ENCODE data around the gene USP15.
"Not testable (repeated sequence)": the region's sequence is repeated elsewhere in the genome, so short reads cannot be mapped to it uniquely, and the experiment has no call there.

Gene USP15

DNA sequence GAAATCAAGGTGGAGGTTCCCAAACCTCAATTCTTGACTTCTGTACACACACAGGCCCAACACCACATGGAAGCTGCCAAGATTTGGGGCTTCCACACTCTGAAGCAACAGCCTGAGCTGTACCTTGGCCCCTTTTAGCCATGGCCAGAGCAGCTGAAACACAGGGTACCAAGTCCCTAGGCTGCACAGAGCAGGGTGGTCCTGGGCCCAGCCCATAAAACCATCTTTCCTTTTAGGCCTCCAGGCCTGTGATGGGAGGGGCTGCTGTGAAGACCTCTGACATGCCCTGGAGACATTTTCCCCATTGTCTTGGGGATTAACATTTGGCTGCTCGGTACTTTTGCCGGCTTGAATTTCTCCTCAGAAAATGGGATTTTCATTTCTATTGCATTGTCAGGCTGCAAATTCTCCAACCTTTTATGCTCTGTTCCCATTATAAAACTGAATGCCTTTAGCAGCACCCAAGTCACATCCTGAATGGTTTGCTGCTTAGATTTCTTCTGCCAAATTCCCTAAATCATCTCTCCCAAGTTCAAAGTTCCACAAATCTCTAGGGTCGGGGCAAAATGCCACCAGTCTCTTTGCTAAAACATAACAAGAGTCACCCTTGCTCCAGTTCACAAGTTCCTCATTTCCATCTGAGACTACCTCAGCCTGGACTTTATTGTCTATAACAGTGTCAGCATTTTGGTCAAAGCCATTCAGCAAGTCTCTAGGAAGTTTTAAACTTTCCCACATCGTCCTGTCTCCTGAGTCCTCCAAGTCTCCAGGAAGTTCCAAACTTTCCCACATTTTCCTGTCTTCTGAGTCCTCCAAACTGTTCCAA, 84.7 kb downstream of the USP15 start:
- H3K4me3 ChIP-seq (ENCODE audit: low read length in 2 of 2); H3K27me3 ChIP-seq (ENCODE audit: control insufficient read depth in 1 of 2, insufficient read depth in 2 of 2, low read length in 2 of 2); H3K9ac ChIP-seq (ENCODE audit: low read length in 2 of 2); H3K36me3 ChIP-seq (ENCODE audit: control insufficient read depth in 2 of 2, insufficient read depth in 2 of 2, low read length in 2 of 2); H3K9me3 ChIP-seq (ENCODE audit: control insufficient read depth in 2 of 2, low read length in 2 of 2); H3K4me1 ChIP-seq (ENCODE audit: control insufficient read depth, insufficient read depth, low read length); H3K27ac ChIP-seq (ENCODE audit: low read length): not testable (repeated sequence)

DNA sequence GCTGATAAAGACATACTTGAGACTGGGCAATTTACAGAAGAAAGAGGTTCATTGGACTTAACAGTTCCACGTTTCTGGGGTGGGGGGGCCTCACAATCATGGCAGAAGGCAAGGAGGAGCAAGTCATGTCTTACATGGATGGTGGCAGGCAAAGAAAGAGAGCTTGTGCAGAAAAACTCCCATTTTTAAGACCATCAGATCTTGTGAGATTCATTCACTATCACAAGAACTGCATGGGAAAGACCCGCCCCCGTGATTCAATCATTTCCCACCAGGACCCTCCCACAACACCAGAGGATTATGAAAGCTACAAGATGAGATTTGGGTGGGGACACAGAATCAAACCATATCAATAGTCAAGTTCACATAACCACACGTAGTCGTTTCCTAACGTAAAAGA, 85.5 kb downstream of the USP15 start:
- Histone ChIP-seq H3K27ac (ENCODE audit: low read length) (no peak overlapping the region), H3K4me3 (ENCODE audit: low read length in 2 of 2) (no peak overlapping the region), H3K4me1 (ENCODE audit: control insufficient read depth, insufficient read depth, low read length) (no peaks in the 10 kb centered on the region), H3K27me3 (ENCODE audit: control insufficient read depth in 1 of 2, insufficient read depth in 2 of 2, low read length in 2 of 2) (no peaks in the 10 kb centered on the region), H3K9me3 (ENCODE audit: control insufficient read depth in 2 of 2, low read length in 2 of 2) (no peaks in the 10 kb centered on the region), H3K9ac (ENCODE audit: low read length in 2 of 2) (no peak overlapping the region), H3K36me3 (ENCODE audit: control insufficient read depth in 2 of 2, insufficient read depth in 2 of 2, low read length in 2 of 2) (peaks cover 0 to 3% of the 10 kb centered on the region in 2 donors)

DNA sequence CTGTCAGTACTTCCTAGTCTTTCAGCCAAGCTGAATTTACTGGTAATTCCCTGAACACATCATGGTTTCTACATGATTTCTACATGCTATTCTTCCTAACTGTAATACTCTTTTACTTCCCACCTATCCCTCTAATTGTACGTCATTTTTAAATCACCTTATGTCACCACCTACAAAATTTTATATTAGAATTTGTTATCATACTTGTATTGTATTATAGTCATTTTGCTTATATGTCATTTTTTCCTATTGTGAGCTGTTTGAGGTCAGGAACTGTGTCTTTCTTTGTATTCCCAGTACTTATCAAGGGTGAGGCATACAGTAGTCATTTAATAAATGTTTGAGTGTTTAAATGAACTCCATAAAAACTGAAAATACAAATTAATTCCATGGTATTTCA, 86.6 kb downstream of the USP15 start:
- peaks cover 0 to 3% of the 10 kb centered on the region in 2 donors for H3K36me3 ChIP-seq (ENCODE audit: control insufficient read depth in 2 of 2, insufficient read depth in 2 of 2, low read length in 2 of 2)
- no peak overlapping the region for H3K27ac ChIP-seq (ENCODE audit: low read length)
- no peak overlapping the region for H3K9ac ChIP-seq (ENCODE audit: low read length in 2 of 2)
- no peak overlapping the region for H3K4me3 ChIP-seq (ENCODE audit: low read length in 2 of 2)
- no peaks in the 10 kb centered on the region for H3K9me3 ChIP-seq (ENCODE audit: control insufficient read depth in 2 of 2, low read length in 2 of 2)
- no peaks in the 10 kb centered on the region for H3K27me3 ChIP-seq (ENCODE audit: control insufficient read depth in 1 of 2, insufficient read depth in 2 of 2, low read length in 2 of 2)
- H3K4me1 ChIP-seq (ENCODE audit: control insufficient read depth, insufficient read depth, low read length): no peaks in the 10 kb centered on the region

DNA sequence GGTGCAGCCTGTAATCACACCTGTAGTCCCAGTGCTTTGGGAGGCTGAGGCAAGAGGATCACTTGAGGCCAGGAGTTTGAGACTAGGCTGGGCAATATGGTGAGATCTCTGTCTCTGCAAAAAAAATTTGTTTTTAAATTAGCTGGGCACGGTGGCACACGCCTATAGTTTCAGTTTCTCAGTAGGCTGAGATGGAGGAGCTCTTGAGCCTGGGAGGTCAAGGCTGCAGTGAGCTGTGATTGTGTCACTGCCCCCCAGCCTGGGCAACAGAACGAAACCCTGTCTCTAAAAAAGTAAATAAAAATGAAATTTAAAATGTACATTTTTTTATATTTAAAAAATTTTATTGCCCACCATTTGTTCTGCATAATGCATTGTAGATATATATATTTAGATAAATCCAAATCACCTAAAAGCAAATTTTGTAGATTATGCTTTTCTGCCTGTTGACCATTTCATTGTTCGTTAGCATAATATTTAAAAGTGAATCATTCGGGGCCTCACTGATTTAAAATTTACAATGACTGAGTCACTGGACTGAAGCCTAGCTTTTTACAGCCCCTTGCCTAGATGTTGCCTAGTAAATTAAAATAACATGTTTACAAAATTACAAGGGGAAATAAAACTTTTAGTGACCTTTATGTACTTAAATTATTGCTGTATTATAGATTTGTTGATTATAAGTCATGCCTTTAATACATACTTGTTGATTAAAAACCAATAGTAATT, 87.9 kb downstream of the USP15 start:
- H3K27me3 ChIP-seq (ENCODE audit: control insufficient read depth in 1 of 2, insufficient read depth in 2 of 2, low read length in 2 of 2): no peaks in the 10 kb centered on the region
- H3K9me3 ChIP-seq (ENCODE audit: control insufficient read depth in 2 of 2, low read length in 2 of 2): no peaks in the 10 kb centered on the region
- H3K4me3 ChIP-seq (ENCODE audit: low read length in 2 of 2): no peak overlapping the region
- H3K9ac ChIP-seq (ENCODE audit: low read length in 2 of 2): no peak overlapping the region
- H3K4me1 ChIP-seq (ENCODE audit: control insufficient read depth, insufficient read depth, low read length): no peaks in the 10 kb centered on the region
- H3K36me3 ChIP-seq (ENCODE audit: control insufficient read depth in 2 of 2, insufficient read depth in 2 of 2, low read length in 2 of 2): peaks cover 0 to 3% of the 10 kb centered on the region in 2 donors
- H3K27ac ChIP-seq (ENCODE audit: low read length): no peak overlapping the region

GRCh38 chr12:62350554-62350953, 90.3 kb downstream of the USP15 start:
- Histone ChIP-seq H3K27me3 (ENCODE audit: control insufficient read depth in 1 of 2, insufficient read depth in 2 of 2, low read length in 2 of 2) (no peaks in the 10 kb centered on the region), H3K9me3 (ENCODE audit: control insufficient read depth in 2 of 2, low read length in 2 of 2) (no peaks in the 10 kb centered on the region), H3K4me1 (ENCODE audit: control insufficient read depth, insufficient read depth, low read length) (no peaks in the 10 kb centered on the region), H3K36me3 (ENCODE audit: control insufficient read depth in 2 of 2, insufficient read depth in 2 of 2, low read length in 2 of 2) (peaks cover 0 to 3% of the 10 kb centered on the region in 2 donors), H3K4me3 (ENCODE audit: low read length in 2 of 2) (no peak overlapping the region), H3K9ac (ENCODE audit: low read length in 2 of 2) (no peak overlapping the region), H3K27ac (ENCODE audit: low read length) (no peak overlapping the region)

DNA sequence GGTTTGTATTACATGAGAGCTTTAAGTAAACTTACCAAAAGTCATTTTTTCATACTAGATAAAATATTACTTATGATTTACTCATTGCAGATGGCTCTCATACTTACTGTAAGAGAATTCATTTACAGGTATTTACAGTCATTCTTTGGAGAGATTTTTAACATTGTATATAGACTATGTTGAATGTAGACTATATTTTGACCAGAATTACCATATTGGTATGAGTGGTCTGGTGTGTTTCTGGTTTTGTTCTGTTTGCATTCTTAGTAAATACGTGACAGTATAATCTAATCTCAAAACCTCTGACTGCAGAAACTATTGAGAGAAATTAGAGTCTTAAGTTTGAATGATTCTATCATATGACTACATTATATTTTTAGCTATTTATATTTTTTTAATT, 91.1 kb downstream of the USP15 start:
- Histone ChIP-seq H3K27ac (ENCODE audit: low read length) (no peak overlapping the region), H3K4me1 (ENCODE audit: control insufficient read depth, insufficient read depth, low read length) (no peaks in the 10 kb centered on the region), H3K4me3 (ENCODE audit: low read length in 2 of 2) (no peak overlapping the region), H3K36me3 (ENCODE audit: control insufficient read depth in 2 of 2, insufficient read depth in 2 of 2, low read length in 2 of 2) (no peaks in the 10 kb centered on the region), H3K9me3 (ENCODE audit: control insufficient read depth in 2 of 2, low read length in 2 of 2) (no peaks in the 10 kb centered on the region), H3K9ac (ENCODE audit: low read length in 2 of 2) (no peak overlapping the region), H3K27me3 (ENCODE audit: control insufficient read depth in 1 of 2, insufficient read depth in 2 of 2, low read length in 2 of 2) (no peaks in the 10 kb centered on the region)

- Histone ChIP-seq H3K9me3 (ENCODE audit: control insufficient read depth in 2 of 2, low read length in 2 of 2) (no peaks in the 10 kb centered on the region), H3K36me3 (ENCODE audit: control insufficient read depth in 2 of 2, insufficient read depth in 2 of 2, low read length in 2 of 2) (no peaks in the 10 kb centered on the region), H3K27me3 (ENCODE audit: control insufficient read depth in 1 of 2, insufficient read depth in 2 of 2, low read length in 2 of 2) (no peaks in the 10 kb centered on the region), H3K27ac (ENCODE audit: low read length) (no peak overlapping the region), H3K4me3 (ENCODE audit: low read length in 2 of 2) (no peak overlapping the region), H3K4me1 (ENCODE audit: control insufficient read depth, insufficient read depth, low read length) (no peaks in the 10 kb centered on the region), H3K9ac (ENCODE audit: low read length in 2 of 2) (no peak overlapping the region)
Observed at GRCh38 chr12:62361048-62361447, 100.8 kb downstream of the USP15 start.

DNA sequence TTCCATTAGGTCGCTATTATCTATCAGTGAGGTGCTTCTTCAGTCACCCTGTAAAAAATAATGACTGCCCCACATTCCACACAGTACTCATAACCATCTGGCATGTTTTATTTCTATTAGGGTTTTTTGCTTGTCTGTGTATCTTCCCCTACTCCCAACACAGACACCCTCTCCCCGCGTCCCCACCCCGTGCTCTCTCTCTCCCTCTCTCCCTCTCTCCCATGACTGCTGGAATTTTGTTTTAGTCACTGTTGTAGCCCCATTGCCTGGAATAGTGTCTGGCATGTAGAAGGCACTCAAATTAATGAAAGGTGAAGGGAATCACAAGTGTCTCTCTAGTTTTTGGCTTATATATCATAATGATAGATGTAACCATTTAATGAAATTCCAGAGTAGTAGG, 103.3 kb downstream of the USP15 start:
- Histone ChIP-seq H3K9ac (ENCODE audit: low read length in 2 of 2) (no peak overlapping the region), H3K4me1 (ENCODE audit: control insufficient read depth, insufficient read depth, low read length) (no peaks in the 10 kb centered on the region), H3K36me3 (ENCODE audit: control insufficient read depth in 2 of 2, insufficient read depth in 2 of 2, low read length in 2 of 2) (no peaks in the 10 kb centered on the region), H3K9me3 (ENCODE audit: control insufficient read depth in 2 of 2, low read length in 2 of 2) (no peaks in the 10 kb centered on the region), H3K27me3 (ENCODE audit: control insufficient read depth in 1 of 2, insufficient read depth in 2 of 2, low read length in 2 of 2) (no peaks in the 10 kb centered on the region), H3K27ac (ENCODE audit: low read length) (no peak overlapping the region), H3K4me3 (ENCODE audit: low read length in 2 of 2) (no peak overlapping the region)

DNA sequence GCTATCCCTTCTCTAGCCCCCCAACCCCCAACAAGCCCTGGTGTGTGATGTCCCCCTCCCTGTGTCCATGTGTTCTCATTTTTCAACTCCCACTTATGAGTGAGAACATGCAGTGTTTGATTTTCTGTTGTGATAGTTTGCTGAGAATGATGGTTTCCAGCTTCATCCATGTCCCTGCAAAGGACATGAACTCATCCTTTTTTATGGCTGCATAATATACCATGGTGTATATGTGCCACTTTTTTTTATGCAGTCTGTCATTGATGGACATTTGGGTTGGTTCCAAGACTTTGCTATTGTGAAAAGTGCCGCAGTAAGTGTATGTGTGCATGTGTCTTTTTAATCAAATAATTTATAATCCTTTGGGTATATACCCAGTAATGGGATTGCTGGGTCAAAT, 104.5 kb downstream of the USP15 start:
- H3K36me3 ChIP-seq (ENCODE audit: control insufficient read depth in 2 of 2, insufficient read depth in 2 of 2, low read length in 2 of 2); H3K27me3 ChIP-seq (ENCODE audit: control insufficient read depth in 1 of 2, insufficient read depth in 2 of 2, low read length in 2 of 2); H3K27ac ChIP-seq (ENCODE audit: low read length); H3K9ac ChIP-seq (ENCODE audit: low read length in 2 of 2); H3K9me3 ChIP-seq (ENCODE audit: control insufficient read depth in 2 of 2, low read length in 2 of 2); H3K4me3 ChIP-seq (ENCODE audit: low read length in 2 of 2); H3K4me1 ChIP-seq (ENCODE audit: control insufficient read depth, insufficient read depth, low read length): not testable (repeated sequence)

GRCh38 chr12:62365846-62366245, 105.6 kb downstream of the USP15 start:
- H3K4me1 ChIP-seq (ENCODE audit: control insufficient read depth, insufficient read depth, low read length); H3K27me3 ChIP-seq (ENCODE audit: control insufficient read depth in 1 of 2, insufficient read depth in 2 of 2, low read length in 2 of 2); H3K9ac ChIP-seq (ENCODE audit: low read length in 2 of 2); H3K9me3 ChIP-seq (ENCODE audit: control insufficient read depth in 2 of 2, low read length in 2 of 2); H3K27ac ChIP-seq (ENCODE audit: low read length); H3K36me3 ChIP-seq (ENCODE audit: control insufficient read depth in 2 of 2, insufficient read depth in 2 of 2, low read length in 2 of 2); H3K4me3 ChIP-seq (ENCODE audit: low read length in 2 of 2): not testable (repeated sequence)
